ENCODE data around the gene NEUROD2. TPM values are rescaled to one million over a fixed set of nuclear protein-coding genes. Genes with fewer than 3 reads are reported as not detected.

NEUROD2 gene
- total RNA-seq, 6 experiments from 2014 or later, result not detected

DNA sequence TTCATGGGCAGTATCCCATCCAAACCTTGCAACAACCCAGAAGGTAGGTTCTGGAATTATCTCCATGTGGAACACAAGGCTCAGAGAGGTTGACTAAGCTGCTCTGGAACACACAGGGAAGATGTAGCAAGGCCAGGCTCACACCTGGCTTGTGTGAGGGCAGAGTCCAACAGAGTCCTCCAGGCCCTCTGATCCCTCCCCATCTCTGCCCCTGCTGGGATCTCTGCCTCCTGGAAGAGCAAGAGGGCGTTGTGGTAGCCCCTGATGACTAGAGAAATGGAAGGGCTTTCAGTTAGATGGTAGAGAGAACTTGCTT, 12.0 kb upstream of the NEUROD2 start:
- H3K9me3 Mint-ChIP-seq, result no peaks in the 10 kb centered on the region
- TF ChIP-seq, protein P1, sequence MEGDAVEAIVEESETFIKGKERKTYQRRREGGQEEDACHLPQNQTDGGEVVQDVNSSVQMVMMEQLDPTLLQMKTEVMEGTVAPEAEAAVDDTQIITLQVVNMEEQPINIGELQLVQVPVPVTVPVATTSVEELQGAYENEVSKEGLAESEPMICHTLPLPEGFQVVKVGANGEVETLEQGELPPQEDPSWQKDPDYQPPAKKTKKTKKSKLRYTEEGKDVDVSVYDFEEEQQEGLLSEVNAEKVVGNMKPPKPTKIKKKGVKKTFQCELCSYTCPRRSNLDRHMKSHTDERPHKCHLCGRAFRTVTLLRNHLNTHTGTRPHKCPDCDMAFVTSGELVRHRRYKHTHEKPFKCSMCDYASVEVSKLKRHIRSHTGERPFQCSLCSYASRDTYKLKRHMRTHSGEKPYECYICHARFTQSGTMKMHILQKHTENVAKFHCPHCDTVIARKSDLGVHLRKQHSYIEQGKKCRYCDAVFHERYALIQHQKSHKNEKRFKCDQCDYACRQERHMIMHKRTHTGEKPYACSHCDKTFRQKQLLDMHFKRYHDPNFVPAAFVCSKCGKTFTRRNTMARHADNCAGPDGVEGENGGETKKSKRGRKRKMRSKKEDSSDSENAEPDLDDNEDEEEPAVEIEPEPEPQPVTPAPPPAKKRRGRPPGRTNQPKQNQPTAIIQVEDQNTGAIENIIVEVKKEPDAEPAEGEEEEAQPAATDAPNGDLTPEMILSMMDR (IDR thresholded peaks at IDR 0.05), result no peak
- peaks cover 23% of the 10 kb centered on the region for H3K27me3 Mint-ChIP-seq (ENCODE audit: insufficient read depth)
- no peaks in the 10 kb centered on the region for H3K36me3 Mint-ChIP-seq (ENCODE audit: low read depth)
- no peak overlapping the region for H3K27ac Mint-ChIP-seq
- H3K4me3 Mint-ChIP-seq, result no peak overlapping the region
- H3K4me1 Mint-ChIP-seq (ENCODE audit: low read depth), result peaks cover 13% of the 10 kb centered on the region
- no peak for DNase-seq

DNA sequence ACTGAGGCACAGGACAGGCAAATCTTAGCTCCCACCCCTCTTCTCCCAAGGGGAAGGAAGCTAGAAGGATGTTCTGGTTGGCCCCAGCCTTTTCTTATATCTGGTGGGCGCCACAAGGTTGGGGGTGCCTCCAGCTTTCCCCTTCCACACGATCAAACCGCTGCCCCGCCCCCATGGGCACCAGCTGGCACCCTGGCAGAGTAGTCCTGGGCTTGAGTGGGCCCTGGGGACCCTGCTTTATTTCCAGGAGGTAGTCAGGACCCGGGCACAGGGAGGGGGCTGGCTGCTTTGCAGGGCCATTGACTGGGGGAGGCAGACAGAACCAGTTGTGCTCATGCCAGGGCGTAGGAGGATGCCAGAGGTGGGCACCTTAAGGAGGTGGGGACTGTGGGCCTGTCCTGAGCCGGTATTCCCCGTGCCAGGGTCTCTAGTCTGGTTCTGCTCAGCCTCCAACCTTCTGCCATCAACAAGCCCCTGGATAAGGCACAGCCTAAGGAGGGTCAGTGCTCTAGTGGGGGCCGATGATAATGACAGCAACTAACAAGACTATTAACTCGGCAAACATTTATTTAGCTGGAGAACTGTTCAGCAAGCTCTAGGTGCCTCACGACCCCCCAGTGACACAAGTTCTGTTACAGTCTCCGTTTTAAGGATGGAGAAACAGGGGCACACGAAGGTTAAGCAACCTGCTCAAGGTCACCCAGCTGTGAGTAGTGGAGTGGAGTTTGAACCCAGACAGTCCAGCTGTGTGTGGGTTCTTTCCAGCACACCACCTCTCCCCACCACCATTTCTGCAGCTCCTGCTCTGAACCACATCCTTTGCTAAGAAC, 11.5 kb upstream of the NEUROD2 start:
- TF ChIP-seq, protein P1 (IDR thresholded peaks at IDR 0.05), result no peak
- H3K4me1 Mint-ChIP-seq (ENCODE audit: low read depth), result peaks cover 13% of the 10 kb centered on the region
- no peaks in the 10 kb centered on the region for H3K9me3 Mint-ChIP-seq
- no peaks in the 10 kb centered on the region for H3K36me3 Mint-ChIP-seq (ENCODE audit: low read depth)
- peak overlapping the region; percentile 87 for H3K4me3 Mint-ChIP-seq
- no peak overlapping the region for H3K27ac Mint-ChIP-seq
- H3K27me3 Mint-ChIP-seq (ENCODE audit: insufficient read depth), result peaks cover 23% of the 10 kb centered on the region
- no peak for DNase-seq

DNA sequence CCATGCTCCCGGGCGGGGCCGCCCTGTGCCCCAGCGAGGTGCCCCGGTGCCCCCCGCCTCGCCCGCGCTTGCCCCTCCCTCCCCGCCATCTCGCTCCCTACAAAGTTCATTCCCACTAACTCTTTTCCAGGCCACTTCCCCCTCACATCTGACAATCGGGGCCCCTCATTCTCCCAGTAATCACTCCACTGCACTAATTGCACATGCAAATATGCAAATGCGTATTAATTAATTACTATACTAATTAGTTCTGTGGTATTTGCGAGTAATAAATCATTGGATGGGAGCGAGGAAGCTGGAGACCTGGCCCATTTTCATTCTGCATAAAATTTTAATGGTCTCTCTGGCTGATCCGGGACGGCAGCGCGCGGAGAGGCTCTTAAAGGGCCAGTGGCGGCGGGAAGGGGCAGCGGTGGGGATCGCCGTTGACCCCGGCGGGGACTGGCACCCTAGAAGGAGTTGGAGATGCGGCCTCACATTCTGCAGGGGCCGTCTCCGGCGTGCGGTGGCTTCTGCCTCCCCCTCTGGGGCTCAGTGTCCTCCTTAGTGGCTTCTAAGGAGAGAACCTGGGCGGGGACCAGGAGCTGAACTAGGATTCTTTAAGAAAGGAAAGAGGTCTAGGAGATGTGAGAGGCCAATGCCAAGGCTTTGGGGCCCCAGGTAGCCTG, 10.7 kb upstream of the NEUROD2 start:
- Mint-ChIP-seq H3K4me1 (ENCODE audit: low read depth) (peaks cover 11% of the 10 kb centered on the region), H3K36me3 (ENCODE audit: low read depth) (no peaks in the 10 kb centered on the region), H3K27me3 (ENCODE audit: insufficient read depth) (peaks cover 18% of the 10 kb centered on the region), H3K9me3 (no peaks in the 10 kb centered on the region), H3K27ac (peak overlapping the region; percentile 68), H3K4me3 (peak overlapping the region; percentile 87)
- TF ChIP-seq, protein P1 (IDR thresholded peaks at IDR 0.05), result no peak
- no peak for DNase-seq

DNA sequence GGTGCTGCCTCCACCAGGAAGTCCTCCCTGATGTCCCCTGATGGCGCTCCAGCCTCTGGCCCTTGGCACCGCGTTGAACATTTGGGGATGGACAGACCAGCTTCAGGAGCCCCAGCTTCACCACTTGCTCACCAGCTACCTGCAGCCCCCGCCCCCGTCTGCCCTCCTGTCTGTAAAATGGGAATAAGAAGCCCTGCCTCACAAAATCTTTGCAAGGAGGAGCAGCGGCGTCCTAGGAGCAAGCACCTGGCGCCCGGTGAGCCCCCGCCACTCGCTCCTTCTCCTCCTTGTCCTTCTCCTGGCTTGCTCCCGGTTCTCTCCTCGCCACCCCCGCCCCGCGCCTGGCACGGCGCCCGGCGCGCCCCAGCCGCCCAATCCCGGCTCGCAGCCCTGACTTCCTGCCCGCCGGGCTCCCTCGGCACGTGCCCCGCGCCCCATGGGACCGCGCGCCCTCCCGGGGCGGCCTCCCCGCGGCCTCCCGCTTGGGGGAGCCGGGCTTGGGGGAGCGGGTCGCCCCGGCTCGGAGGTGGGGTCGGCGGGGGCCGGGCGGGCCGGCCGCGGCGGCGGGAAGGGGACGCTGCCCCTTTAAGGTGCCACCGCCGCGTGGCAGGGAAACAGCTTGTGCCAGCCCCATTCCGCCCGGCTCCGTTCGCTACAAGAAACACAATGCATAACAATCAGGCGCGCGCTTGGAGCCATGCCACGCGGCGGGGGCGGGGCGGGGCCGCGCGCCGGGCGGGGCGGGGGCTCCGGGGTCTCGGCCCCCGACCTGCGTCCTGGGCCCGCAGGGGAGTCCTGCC, 9.9 kb upstream of the NEUROD2 start:
- TF ChIP-seq, protein P1 (IDR thresholded peaks at IDR 0.05), result no peak
- Mint-ChIP-seq H3K27ac (peak overlapping the region; percentile 68), H3K36me3 (ENCODE audit: low read depth) (no peaks in the 10 kb centered on the region), H3K4me3 (peak overlapping the region; percentile 87; the same call in 1 of the 2 replicates), H3K9me3 (no peaks in the 10 kb centered on the region), H3K27me3 (ENCODE audit: insufficient read depth) (peaks cover 15% of the 10 kb centered on the region), H3K4me1 (ENCODE audit: low read depth) (peaks cover 8% of the 10 kb centered on the region)
- DNase-seq, result peak; percentile 30

DNA sequence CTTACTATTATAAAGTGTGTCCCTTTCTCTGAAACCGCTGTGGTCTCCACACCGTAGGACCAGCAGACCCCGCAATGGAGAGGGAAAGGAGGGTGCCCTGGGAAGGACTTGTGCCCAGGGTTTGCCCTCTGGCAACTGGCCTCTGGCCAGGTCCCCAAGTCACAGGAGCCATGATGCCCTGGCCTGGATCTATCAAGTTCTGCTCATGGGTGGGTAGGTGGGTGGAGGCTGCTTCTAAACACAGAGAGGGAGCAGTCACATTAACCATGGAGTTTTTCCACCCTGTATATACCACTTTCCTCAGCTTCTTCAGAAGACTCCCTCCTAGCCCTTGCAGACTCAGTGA, 9.4 kb upstream of the NEUROD2 start:
- no peak for DNase-seq
- Mint-ChIP-seq H3K9me3 (no peaks in the 10 kb centered on the region), H3K27me3 (ENCODE audit: insufficient read depth) (peaks cover 14% of the 10 kb centered on the region), H3K36me3 (ENCODE audit: low read depth) (no peaks in the 10 kb centered on the region), H3K27ac (no peak overlapping the region), H3K4me1 (ENCODE audit: low read depth) (peaks cover 3% of the 10 kb centered on the region), H3K4me3 (peak overlapping the region; percentile 45; the same call in 1 of the 2 replicates)
- TF ChIP-seq, protein P1 (IDR thresholded peaks at IDR 0.05), result no peak
